ENCODE data around the gene NCBP3.

Gene NCBP3

DNA sequence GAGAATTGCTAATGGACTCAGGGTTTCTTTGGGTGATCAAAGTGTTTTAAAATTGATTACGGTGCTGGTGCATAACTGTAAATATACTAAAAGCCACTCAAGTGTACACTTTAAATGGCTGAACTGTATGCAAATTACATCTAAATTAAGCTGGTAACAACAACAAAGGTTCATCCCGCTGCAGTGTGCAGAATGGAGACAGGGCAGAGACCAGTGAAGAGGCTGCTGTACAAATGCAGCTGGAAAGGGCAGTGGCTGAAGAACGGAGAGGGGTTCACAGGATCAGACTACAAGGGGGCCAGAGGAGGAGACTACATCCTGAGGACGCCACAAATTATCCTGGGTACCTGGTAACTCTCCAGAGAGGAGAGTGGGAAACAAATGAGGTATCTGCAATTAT, 36.0 kb downstream of the NCBP3 start:
- H3K4me3 Mint-ChIP-seq, result no peak overlapping the region
- peaks cover 39% of the 10 kb centered on the region for H3K36me3 Mint-ChIP-seq (ENCODE audit: insufficient read depth)
- no peak for ATAC-seq (replicated peaks; ENCODE audit: extremely low read depth, poor library complexity, severe bottlenecking)
- H3K9me3 Mint-ChIP-seq, result no peaks in the 10 kb centered on the region
- no peak overlapping the region for H3K27ac Mint-ChIP-seq (ENCODE audit: low read depth)
- no peak for DNase-seq (ENCODE audit: low spot score in 2 of 2)
- H3K4me1 Mint-ChIP-seq, result peaks cover 11% of the 10 kb centered on the region
- H3K27me3 Mint-ChIP-seq, result no peaks in the 10 kb centered on the region

DNA sequence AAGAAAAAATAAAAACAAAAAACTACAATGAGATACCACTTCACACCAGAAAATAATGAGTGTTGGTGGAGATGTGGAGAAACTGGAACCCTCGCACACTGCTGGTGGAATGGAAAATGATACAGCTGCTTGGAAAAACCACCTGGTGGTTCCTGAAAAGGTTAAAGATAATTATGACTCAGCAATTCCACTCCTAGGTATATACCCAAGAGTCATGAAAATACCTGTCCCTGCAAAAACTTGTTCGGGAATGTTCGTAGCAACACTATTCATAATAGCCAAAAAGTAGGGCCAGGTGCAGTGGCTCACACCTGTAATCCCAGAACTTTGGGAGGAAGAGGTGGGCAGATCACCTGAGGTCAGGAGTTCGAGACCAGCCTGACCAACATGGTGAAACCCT, 36.9 kb downstream of the NCBP3 start:
- Mint-ChIP-seq H3K27me3 (no peaks in the 10 kb centered on the region), H3K36me3 (ENCODE audit: insufficient read depth) (peaks cover 35% of the 10 kb centered on the region), H3K4me1 (peaks cover 11% of the 10 kb centered on the region), H3K27ac (ENCODE audit: low read depth) (no peak overlapping the region), H3K4me3 (no peak overlapping the region), H3K9me3 (no peaks in the 10 kb centered on the region)
- ATAC-seq (replicated peaks; ENCODE audit: extremely low read depth, poor library complexity, severe bottlenecking) (no peak), DNase-seq (ENCODE audit: low spot score in 2 of 2) (no peak)

DNA sequence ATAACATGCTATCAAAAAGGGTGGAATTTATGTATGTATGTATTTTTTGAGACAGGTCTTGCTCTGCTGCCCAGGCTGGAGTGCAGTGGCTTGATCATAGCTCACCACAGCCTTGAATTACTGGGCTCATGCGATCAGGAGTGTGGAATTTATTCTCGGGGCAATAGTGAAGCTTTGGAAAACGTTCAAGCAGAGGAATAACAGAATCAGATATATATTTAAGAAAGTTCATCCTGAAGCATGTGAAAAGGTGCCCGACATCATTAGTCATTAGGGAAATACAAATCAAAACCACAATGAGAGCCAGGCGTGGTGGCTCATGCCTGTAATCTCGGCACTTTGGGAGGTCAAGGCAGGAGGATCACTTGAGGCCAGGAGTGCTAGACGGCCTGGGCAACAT, 37.3 kb downstream of the NCBP3 start:
- ATAC-seq (replicated peaks; ENCODE audit: extremely low read depth, poor library complexity, severe bottlenecking) (no peak), DNase-seq (ENCODE audit: low spot score in 2 of 2) (no peak)
- H3K9me3 Mint-ChIP-seq, result no peaks in the 10 kb centered on the region
- H3K27me3 Mint-ChIP-seq, result no peaks in the 10 kb centered on the region
- peak overlapping the region; percentile 44 for H3K27ac Mint-ChIP-seq (ENCODE audit: low read depth)
- no peak overlapping the region for H3K4me3 Mint-ChIP-seq
- peaks cover 31% of the 10 kb centered on the region for H3K36me3 Mint-ChIP-seq (ENCODE audit: insufficient read depth)
- H3K4me1 Mint-ChIP-seq, result peaks cover 11% of the 10 kb centered on the region

DNA sequence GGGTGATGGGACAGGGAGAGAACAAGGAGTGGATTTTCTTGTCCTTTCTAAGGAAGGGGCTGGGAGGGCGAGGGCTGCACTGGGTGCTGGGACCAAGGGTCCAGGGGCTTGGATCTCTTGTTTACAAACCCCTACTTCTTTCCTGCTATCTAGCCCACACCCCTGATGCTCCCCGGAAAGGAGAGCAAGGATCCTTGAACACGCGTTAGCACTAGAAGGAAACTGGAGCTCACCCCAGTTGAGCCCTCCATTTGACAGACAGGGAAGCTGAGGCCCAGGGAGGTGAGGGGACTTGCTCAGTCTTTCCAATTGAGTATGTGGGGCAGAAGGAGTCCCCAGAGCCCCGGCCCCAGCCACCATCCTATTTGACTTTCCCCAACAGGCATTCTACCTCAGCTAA, 40.5 kb downstream of the NCBP3 start:
- ATAC-seq (replicated peaks; ENCODE audit: extremely low read depth, poor library complexity, severe bottlenecking) (no peak), DNase-seq (ENCODE audit: low spot score in 2 of 2) (no peak)
- Mint-ChIP-seq H3K27ac (ENCODE audit: low read depth) (no peak overlapping the region), H3K27me3 (no peaks in the 10 kb centered on the region), H3K9me3 (no peaks in the 10 kb centered on the region), H3K4me1 (peaks cover 22% of the 10 kb centered on the region), H3K36me3 (ENCODE audit: insufficient read depth) (peaks cover 13% of the 10 kb centered on the region), H3K4me3 (no peak overlapping the region)

DNA sequence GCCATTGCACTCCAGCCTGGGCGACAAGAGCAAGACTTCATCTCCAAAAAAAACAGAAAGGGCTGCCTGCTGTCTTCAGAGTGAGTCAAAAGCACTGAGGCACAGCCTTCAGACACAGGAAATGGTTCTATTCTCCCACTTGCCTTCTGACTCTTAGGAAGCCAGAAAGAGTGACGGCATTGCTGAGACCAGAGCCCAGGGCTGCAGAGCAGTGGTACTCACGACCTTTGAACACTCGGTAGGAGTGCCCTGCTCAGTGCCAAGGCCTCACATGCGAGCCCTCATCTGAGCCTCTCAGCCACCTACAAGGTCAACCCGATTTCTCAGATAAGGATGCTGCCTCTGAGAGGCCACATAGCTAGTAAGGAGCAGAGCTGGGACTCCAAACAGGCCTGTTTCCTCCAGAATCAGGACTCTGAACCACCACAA, 41.5 kb downstream of the NCBP3 start:
- H3K4me3 Mint-ChIP-seq, result no peak overlapping the region
- ATAC-seq (replicated peaks; ENCODE audit: extremely low read depth, poor library complexity, severe bottlenecking), result peak; percentile 14
- DNase-seq (ENCODE audit: low spot score in 2 of 2), result no peak
- H3K27ac Mint-ChIP-seq (ENCODE audit: low read depth), result peak overlapping the region; percentile 46
- no peaks in the 10 kb centered on the region for H3K9me3 Mint-ChIP-seq
- peaks cover 9% of the 10 kb centered on the region for H3K36me3 Mint-ChIP-seq (ENCODE audit: insufficient read depth)
- H3K4me1 Mint-ChIP-seq, result peaks cover 26% of the 10 kb centered on the region
- H3K27me3 Mint-ChIP-seq, result no peaks in the 10 kb centered on the region

DNA sequence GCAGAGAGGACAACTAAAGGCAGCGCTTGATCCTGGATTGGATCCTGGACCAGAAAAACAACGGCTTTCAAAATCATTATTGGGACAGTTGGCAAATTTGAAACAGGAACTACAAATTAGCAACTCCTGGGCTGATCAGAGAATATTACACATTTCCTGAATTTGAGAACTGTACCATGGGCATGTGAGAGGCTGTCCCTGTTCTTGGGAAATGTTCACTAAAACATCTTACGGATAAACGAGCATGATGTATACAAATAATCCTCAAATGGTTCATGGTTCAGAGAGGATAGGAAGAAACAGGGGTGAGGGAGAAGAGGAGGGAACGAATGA, 42.8 kb downstream of the NCBP3 start:
- H3K27me3 Mint-ChIP-seq, result no peaks in the 10 kb centered on the region
- no peaks in the 10 kb centered on the region for H3K9me3 Mint-ChIP-seq
- no peak overlapping the region for H3K27ac Mint-ChIP-seq (ENCODE audit: low read depth)
- ATAC-seq (replicated peaks; ENCODE audit: extremely low read depth, poor library complexity, severe bottlenecking), result no peak
- H3K4me1 Mint-ChIP-seq, result peaks cover 27% of the 10 kb centered on the region
- H3K36me3 Mint-ChIP-seq (ENCODE audit: insufficient read depth), result peaks cover 9% of the 10 kb centered on the region
- DNase-seq (ENCODE audit: low spot score in 2 of 2), result no peak
- no peak overlapping the region for H3K4me3 Mint-ChIP-seq

DNA sequence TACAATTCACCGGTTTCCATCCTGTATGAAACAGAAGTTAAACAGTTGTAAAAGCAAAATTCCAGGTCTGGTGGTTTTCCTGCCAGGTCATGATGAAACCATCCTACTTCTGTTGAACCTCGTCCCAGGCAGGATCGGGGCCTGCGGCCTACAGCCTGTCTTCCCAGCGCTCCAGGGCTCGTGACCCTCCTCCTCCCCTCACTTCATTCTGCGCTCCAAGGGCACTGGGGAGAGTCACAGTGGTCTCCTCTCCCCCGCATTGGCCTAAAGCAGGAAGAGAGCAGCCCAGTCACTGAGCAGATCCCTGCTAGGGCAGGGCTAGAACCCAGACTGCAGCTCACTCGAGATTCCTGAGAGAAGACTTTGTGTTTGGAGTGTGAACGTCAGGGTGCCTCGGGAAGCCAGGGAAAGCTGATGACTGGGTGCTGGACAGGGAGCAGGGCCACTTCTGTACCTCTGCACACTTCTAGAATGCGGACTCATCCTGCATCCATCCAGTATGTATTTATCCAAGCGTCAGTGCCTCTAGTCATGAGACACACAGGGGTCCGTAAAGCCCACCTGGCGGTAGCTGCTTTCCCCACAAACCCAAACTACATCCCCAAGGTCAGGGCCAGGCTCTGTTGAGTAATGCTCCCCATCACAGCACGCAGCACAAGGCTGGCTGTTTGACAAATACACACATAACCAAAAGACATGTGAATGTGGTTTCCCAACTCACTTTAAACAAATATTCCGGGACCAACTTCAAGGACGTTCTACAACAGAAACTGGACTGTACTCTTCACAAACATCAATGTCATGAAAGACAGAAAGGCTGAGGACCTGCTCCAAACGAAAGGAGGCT, 43.4 kb downstream of the NCBP3 start:
- Mint-ChIP-seq H3K36me3 (ENCODE audit: insufficient read depth) (peaks cover 7% of the 10 kb centered on the region), H3K4me1 (peaks cover 31% of the 10 kb centered on the region), H3K4me3 (no peak overlapping the region), H3K27me3 (no peaks in the 10 kb centered on the region), H3K27ac (ENCODE audit: low read depth) (no peak overlapping the region), H3K9me3 (no peaks in the 10 kb centered on the region)
- DNase-seq (ENCODE audit: low spot score in 2 of 2) (no peak), ATAC-seq (replicated peaks; ENCODE audit: extremely low read depth, poor library complexity, severe bottlenecking) (no peak)

DNA sequence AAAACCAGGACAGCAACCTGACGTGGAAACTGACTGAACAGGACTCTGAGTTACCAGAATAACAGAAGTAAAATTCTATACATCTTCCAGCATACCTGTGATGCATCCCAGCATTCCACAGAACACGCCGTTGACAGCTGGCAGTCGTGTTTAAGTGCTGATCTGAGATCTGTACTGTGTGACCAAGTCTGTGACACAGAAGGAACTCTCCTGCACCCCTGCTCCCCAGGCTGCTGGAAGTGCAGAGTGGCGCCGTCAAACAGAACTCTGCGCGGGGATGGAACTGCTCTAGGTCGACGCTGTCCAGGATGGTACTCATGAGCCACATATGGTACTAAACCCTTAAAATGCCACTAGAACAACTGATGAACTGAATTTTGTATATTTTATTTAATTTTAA, 44.3 kb downstream of the NCBP3 start:
- DNase-seq (ENCODE audit: low spot score in 2 of 2), result no peak
- no peaks in the 10 kb centered on the region for H3K9me3 Mint-ChIP-seq
- peaks cover 7% of the 10 kb centered on the region for H3K36me3 Mint-ChIP-seq (ENCODE audit: insufficient read depth)
- no peak overlapping the region for H3K27ac Mint-ChIP-seq (ENCODE audit: low read depth)
- H3K27me3 Mint-ChIP-seq, result no peaks in the 10 kb centered on the region
- no peak for ATAC-seq (replicated peaks; ENCODE audit: extremely low read depth, poor library complexity, severe bottlenecking)
- H3K4me1 Mint-ChIP-seq, result peaks cover 33% of the 10 kb centered on the region
- H3K4me3 Mint-ChIP-seq, result no peak overlapping the region

DNA sequence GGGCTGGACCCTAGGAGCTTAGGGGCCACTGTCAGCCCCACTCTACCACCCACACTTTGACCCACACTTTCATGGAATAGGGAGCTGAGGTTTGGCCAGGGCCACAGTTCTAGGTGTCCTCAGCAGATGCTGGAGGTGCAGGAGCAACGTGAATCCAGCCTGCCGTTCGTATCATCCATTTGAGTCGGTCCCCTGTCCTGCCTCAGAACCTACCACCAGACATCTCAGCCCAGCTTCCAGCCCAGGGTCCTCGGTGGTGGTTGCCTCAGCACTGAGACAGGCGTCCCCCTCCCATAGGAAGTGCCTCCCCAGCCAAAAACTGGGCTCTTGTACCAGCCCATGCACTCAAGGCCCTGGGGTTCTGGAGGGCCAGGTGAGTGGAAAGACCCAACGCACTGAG, 44.7 kb downstream of the NCBP3 start:
- H3K4me1 Mint-ChIP-seq, result peaks cover 38% of the 10 kb centered on the region
- peaks cover 12% of the 10 kb centered on the region for H3K36me3 Mint-ChIP-seq (ENCODE audit: insufficient read depth)
- H3K27ac Mint-ChIP-seq (ENCODE audit: low read depth), result peak overlapping the region; percentile 76
- no peaks in the 10 kb centered on the region for H3K27me3 Mint-ChIP-seq
- ATAC-seq (replicated peaks; ENCODE audit: extremely low read depth, poor library complexity, severe bottlenecking) (no peak), DNase-seq (ENCODE audit: low spot score in 2 of 2) (no peak)
- H3K4me3 Mint-ChIP-seq, result no peak overlapping the region
- no peaks in the 10 kb centered on the region for H3K9me3 Mint-ChIP-seq

DNA sequence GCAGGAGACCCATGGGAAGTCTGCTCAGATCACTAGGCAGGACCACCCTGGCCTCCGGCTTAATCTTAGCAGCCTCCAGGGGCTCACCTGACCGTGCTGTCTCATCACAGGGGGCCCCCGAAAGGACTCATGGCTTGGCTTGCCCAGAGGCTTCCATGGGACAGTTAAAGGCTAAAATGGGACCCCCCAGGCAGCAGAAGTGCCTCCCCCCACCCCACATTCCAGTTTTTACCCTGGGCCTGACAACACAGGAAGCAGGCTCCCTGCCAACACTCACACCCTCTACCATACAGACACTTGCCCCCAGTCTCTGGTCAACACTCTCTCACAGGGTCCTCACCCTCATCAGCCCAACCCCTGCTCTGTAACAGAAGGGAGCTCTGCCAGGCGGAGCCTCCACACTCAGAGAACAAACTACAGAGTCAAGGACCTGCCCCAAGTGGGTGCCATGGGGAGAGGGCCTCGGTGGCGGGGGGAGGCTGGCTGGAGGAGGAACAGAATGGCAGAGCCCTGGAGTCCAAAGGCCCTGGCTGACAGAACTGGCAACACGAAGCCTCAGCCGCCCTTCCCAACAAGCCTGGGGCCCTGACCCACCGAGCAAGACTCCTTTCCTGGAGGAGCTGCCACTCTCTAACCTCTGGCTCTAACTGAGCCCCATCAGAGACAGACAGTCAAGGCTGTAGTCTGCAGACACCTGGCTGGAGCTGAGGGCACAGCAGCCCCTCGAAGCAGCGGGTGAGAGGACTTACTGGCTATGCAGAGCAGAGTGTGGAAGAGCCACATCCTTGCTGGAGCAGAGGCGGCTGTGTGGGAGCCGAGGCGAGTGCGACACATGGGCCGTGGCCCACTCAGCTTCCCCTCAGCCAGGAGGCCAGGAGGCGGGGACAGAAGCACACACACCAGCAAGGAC, 45.4 kb downstream of the NCBP3 start, which contains the start of gene ITGAE:
TSS of gene ITGAE (minus strand) at position 827 of the 910 bp plus-strand sequence. CDS start at position 783, 44 bp downstream.
- Mint-ChIP-seq H3K27me3 (no peaks in the 10 kb centered on the region), H3K27ac (ENCODE audit: low read depth) (peak within 1 kb of the TSS; percentile 76), H3K9me3 (no peaks in the 10 kb centered on the region), H3K4me3 (peak within 1 kb of the TSS; percentile 56), H3K4me1 (peaks cover 43% of the 10 kb centered on the region), H3K36me3 (ENCODE audit: insufficient read depth) (peaks cover 16% of the 10 kb centered on the region)
- ATAC-seq (replicated peaks; ENCODE audit: extremely low read depth, poor library complexity, severe bottlenecking) (no peak), DNase-seq (ENCODE audit: low spot score in 2 of 2) (no peak)

DNA sequence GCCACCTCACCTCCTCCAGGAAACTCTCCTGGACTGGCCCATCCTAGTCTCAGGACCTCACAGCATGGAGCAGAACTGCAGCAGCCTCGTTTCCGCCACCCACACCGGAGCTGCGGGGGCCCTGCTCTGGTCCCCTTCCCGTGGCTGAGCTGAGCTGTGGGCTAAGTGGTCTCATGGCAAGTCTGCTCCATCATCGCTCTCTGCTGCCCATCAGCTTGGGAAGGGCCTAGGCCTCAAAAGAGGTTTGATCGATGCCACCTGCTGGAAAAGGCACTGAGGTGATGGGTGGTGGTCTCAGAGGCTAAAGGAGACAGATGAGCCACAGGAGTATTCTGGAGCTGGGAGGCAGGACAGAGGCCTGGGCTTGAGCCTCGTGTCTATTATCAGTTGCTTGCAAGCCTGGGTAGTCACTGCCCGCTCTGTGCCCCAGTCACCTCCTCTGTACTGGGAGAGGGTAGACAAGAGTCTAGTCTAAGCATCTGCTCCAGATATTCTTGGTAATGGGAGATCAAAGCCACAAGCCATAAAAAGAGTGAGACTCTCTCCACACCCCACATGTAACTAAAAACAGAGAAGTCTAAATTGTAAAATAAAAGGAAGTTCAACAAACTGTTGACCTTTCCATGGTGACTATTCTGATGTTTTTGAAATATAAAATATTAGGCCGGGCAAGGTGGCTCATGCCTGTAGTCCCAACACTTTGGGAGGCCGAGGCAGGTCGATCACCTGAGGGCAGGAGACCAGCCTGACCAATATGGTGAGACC, 46.7 kb downstream of the NCBP3 start:
- no peak for ATAC-seq (replicated peaks; ENCODE audit: extremely low read depth, poor library complexity, severe bottlenecking)
- no peak for DNase-seq (ENCODE audit: low spot score in 2 of 2)

More for the DNA sequence above, 46.7 kb downstream of the NCBP3 start:
- H3K4me1 Mint-ChIP-seq, result peaks cover 55% of the 10 kb centered on the region
- H3K9me3 Mint-ChIP-seq, result no peaks in the 10 kb centered on the region
- peak overlapping the region; percentile 100 for H3K27ac Mint-ChIP-seq (ENCODE audit: low read depth)
- peaks cover 22% of the 10 kb centered on the region for H3K36me3 Mint-ChIP-seq (ENCODE audit: insufficient read depth)
- peak overlapping the region; percentile 51 for H3K4me3 Mint-ChIP-seq
- no peaks in the 10 kb centered on the region for H3K27me3 Mint-ChIP-seq

Data from central memory CD8-positive, alpha-beta T cell (primary cell).